ENCODE results near the gene SPARCL1. TPM values are rescaled to one million over a fixed set of nuclear protein-coding genes. Genes with fewer than 3 reads are reported as not detected.
A peak's percentile ranks its signal among the peaks of the same experiment; 100 is the strongest.
"Not testable (repeated sequence)": the region's sequence is repeated elsewhere in the genome, so short reads cannot be mapped to it uniquely, and the experiment has no call there.

SPARCL1 gene
- total and polyA plus RNA-seq, 9 of the 15 experiments (the other 6 are each of a cell fraction or from before 2014, with no cell fraction given) = 0.03 to 0.71 (median 0.05) TPM; not detected in 3

DNA sequence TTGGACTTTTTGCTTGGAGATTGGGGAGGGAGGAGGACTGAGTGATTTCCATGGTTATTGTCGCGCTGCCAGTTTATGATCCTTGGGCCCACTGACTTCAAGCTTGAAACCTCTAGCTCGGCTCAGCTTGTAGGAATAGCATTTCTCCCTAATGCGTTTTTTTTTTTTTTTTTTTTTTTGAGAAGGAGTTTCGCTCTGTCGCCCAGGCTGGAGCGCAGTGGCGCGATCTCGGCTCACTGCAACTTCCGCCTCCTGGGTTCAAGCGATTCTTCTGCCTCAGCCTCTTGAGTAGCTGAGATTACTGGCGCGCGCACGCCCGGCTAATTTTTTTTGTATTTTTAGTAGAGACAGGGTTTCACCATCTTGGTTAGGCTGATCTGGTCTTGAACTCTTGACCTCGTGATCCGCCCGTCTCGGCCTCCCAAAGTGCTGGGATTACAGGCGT lies 105.1 kb downstream of the SPARCL1 start:
- FAIRE-seq; in situ Hi-C loops (cut with MboI); intact Hi-C loops (cut with micrococcal nuclease); H3K9me1 ChIP-seq (ENCODE audit: control insufficient read depth, insufficient read depth, low read length); H2AFZ ChIP-seq (ENCODE audit: low read depth, low read length); DNase-seq (ENCODE audit: extremely low read depth in 1 of 4, low spot score in 3 of 4); BruUV-seq (replicated peaks); H3K9me3 ChIP-seq (replicated peaks; ENCODE audit: control insufficient read depth, insufficient read depth, low read depth, low read length); ATAC-seq; H3K27me3 ChIP-seq (ENCODE audit: control insufficient read depth in 2 of 2, insufficient read depth in 2 of 2, low read length in 2 of 2); H4K20me1 ChIP-seq (replicated peaks; ENCODE audit: control insufficient read depth, insufficient read depth, low read length); H3K36me3 ChIP-seq (ENCODE audit: control insufficient read depth, insufficient read depth, low read length): not testable (repeated sequence)
- ChIA-PET CTCF (ENCODE audit: low intra/inter-chr PET ratio) (interaction anchor here (2.0 kb wide), 1 partner anchor 48 kb away, joined by 10 read pairs; no protein-coding TSS in a partner anchor), POLR2A (interaction anchor here (1.1 kb wide), 1 partner anchor 33 kb away, joined by 4 read pairs; the partner anchor contains the start of gene HSD17B11)
- peaks cover 7 to 13% of the 10 kb centered on the region in 2 experiments; a peak in 4 of 5 replicates for H3K4me1 ChIP-seq (replicated peaks in 1 of 2; ENCODE audit: control insufficient read depth in 2 of 2, insufficient read depth in 2 of 2, low read length in 2 of 2)
- H3K27ac ChIP-seq (ENCODE audit: extremely low read depth, low read depth, low read length) = 0 out of 3 replicates have a peak overlapping the region, but pooled peaks have one; percentile 24
- H3K4me3 ChIP-seq = peak overlapping the region; percentile 56
- WGBS (ENCODE audit: insufficient coverage, low coverage, missing lambda C conversion rate) = 83% methylated on average over 14 of the region's 22 CpGs
- TF ChIP-seq, protein P1, sequence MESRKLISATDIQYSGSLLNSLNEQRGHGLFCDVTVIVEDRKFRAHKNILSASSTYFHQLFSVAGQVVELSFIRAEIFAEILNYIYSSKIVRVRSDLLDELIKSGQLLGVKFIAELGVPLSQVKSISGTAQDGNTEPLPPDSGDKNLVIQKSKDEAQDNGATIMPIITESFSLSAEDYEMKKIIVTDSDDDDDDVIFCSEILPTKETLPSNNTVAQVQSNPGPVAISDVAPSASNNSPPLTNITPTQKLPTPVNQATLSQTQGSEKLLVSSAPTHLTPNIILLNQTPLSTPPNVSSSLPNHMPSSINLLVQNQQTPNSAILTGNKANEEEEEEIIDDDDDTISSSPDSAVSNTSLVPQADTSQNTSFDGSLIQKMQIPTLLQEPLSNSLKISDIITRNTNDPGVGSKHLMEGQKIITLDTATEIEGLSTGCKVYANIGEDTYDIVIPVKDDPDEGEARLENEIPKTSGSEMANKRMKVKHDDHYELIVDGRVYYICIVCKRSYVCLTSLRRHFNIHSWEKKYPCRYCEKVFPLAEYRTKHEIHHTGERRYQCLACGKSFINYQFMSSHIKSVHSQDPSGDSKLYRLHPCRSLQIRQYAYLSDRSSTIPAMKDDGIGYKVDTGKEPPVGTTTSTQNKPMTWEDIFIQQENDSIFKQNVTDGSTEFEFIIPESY (CRISPR knock-in tag; IDR thresholded peaks at IDR 0.05) = peak; percentile 83
- TF ChIP-seq MLLT1 (IDR thresholded peaks at IDR 0.05) = peak in 1 of 2 experiments; percentile 72; a peak in 2 of 4 replicates
- H3K9ac ChIP-seq (ENCODE audit: insufficient read depth in 1 of 2, low read depth in 2 of 2, low read length in 2 of 2) = peak overlapping the region; percentile 77 to 81; a peak in 3 of 4 replicates
- H3K4me2 ChIP-seq (ENCODE audit: insufficient read depth, low read length) = peak overlapping the region; percentile 88
- H3K79me2 ChIP-seq (ENCODE audit: control insufficient read depth, insufficient read depth, low read length) = peaks cover 63% of the 10 kb centered on the region

Other genes with a start within 250 kb of the SPARCL1 start
- gene HSD17B13, start 206.5 kb downstream of the SPARCL1 start, total RNA-seq (2014; rRNA removed) = 0.05 and 0.08 TPM in 2 replicates
- gene HSD17B13, start 206.5 kb downstream of the SPARCL1 start, total RNA-seq (2014; rRNA removed; fragmentation: Illumina TruSeq; extraction: Trizol) = 0.29 and 0.35 TPM in 2 replicates
- 0.15 and 0.29 TPM in 2 replicates for gene HSD17B13, start 206.5 kb downstream of the SPARCL1 start, total RNA-seq (2015; rRNA removed; fragmentation: Illumina TruSeq; extraction: Trizol)
- 0.18 and 0.20 TPM in 2 replicates for gene HSD17B13, start 206.5 kb downstream of the SPARCL1 start, total RNA-seq (2021)
- gene HSD17B13, start 206.5 kb downstream of the SPARCL1 start, polyA plus RNA-seq (2011; rRNA removed) = 0.36 and 0.57 TPM in 2 replicates
- 0.14 and 0.31 TPM in 2 replicates for gene HSD17B13, start 206.5 kb downstream of the SPARCL1 start, polyA plus RNA-seq (2014; fragmentation: Illumina TruSeq; extraction: Trizol)
- gene HSD17B13, start 206.5 kb downstream of the SPARCL1 start, polyA plus RNA-seq (2014; fragmentation: Nextera tagmentation; extraction: Ambion mirVana) = under 1 TPM; 0.10 to 0.14 TPM
- 0.22 and 0.33 TPM in 2 replicates for gene HSD17B13, start 206.5 kb downstream of the SPARCL1 start, polyA plus RNA-seq (2014; rRNA removed)
- 26.0 and 33.6 TPM in 2 replicates for gene HSD17B11, start 138.2 kb downstream of the SPARCL1 start, total RNA-seq (2014; rRNA removed)
- gene HSD17B11, start 138.2 kb downstream of the SPARCL1 start, total RNA-seq (2014; rRNA removed; fragmentation: Illumina TruSeq; extraction: Trizol) = 81.0 and 99.3 TPM in 2 replicates
- gene HSD17B11, start 138.2 kb downstream of the SPARCL1 start, total RNA-seq (2015; rRNA removed; fragmentation: Illumina TruSeq; extraction: Trizol) = 60.8 and 73.9 TPM in 2 replicates
- 55.8 and 59.4 TPM in 2 replicates for gene HSD17B11, start 138.2 kb downstream of the SPARCL1 start, total RNA-seq (2021)
- gene HSD17B11, start 138.2 kb downstream of the SPARCL1 start, polyA plus RNA-seq (2011; rRNA removed) = 67.3 and 83.7 TPM in 2 replicates
- 64.0 and 85.1 TPM in 2 replicates for gene HSD17B11, start 138.2 kb downstream of the SPARCL1 start, polyA plus RNA-seq (2014; fragmentation: Illumina TruSeq; extraction: Trizol)
- gene HSD17B11, start 138.2 kb downstream of the SPARCL1 start, polyA plus RNA-seq (2014; fragmentation: Nextera tagmentation; extraction: Ambion mirVana) = 100 to 1,000 TPM; 106 to 108 TPM
- 43.2 and 52.0 TPM in 2 replicates for gene HSD17B11, start 138.2 kb downstream of the SPARCL1 start, polyA plus RNA-seq (2014; rRNA removed)
- gene NUDT9, start 106.8 kb downstream of the SPARCL1 start, total RNA-seq (2014; rRNA removed) = 15.9 and 17.7 TPM in 2 replicates
- gene NUDT9, start 106.8 kb downstream of the SPARCL1 start, total RNA-seq (2014; rRNA removed; fragmentation: Illumina TruSeq; extraction: Trizol) = 19.1 and 20.3 TPM in 2 replicates
- 19.9 and 20.8 TPM in 2 replicates for gene NUDT9, start 106.8 kb downstream of the SPARCL1 start, total RNA-seq (2015; rRNA removed; fragmentation: Illumina TruSeq; extraction: Trizol)
- 13.0 and 14.7 TPM in 2 replicates for gene NUDT9, start 106.8 kb downstream of the SPARCL1 start, total RNA-seq (2021)
- 16.0 and 19.1 TPM in 2 replicates for gene NUDT9, start 106.8 kb downstream of the SPARCL1 start, polyA plus RNA-seq (2011; rRNA removed)
- gene NUDT9, start 106.8 kb downstream of the SPARCL1 start, polyA plus RNA-seq (2014; fragmentation: Illumina TruSeq; extraction: Trizol) = 16.8 and 20.5 TPM in 2 replicates
- gene NUDT9, start 106.8 kb downstream of the SPARCL1 start, polyA plus RNA-seq (2014; fragmentation: Nextera tagmentation; extraction: Ambion mirVana) = 10 to 100 TPM in 1 of 2 experiments, 1 to 10 TPM in 1; 8.5 to 16.3 TPM
- gene NUDT9, start 106.8 kb downstream of the SPARCL1 start, polyA plus RNA-seq (2014; rRNA removed) = 18.0 and 23.0 TPM in 2 replicates
- gene DSPP, start 79.2 kb upstream of the SPARCL1 start, total RNA-seq (2014; rRNA removed) = not detected in 2 replicates
- gene DSPP, start 79.2 kb upstream of the SPARCL1 start, total RNA-seq (2014; rRNA removed; fragmentation: Illumina TruSeq; extraction: Trizol) = not detected in 2 replicates
- gene DSPP, start 79.2 kb upstream of the SPARCL1 start, total RNA-seq (2015; rRNA removed; fragmentation: Illumina TruSeq; extraction: Trizol) = not detected in 2 replicates
- gene DSPP, start 79.2 kb upstream of the SPARCL1 start, total RNA-seq (2021) = not detected in 2 replicates
- not detected in 2 replicates for gene DSPP, start 79.2 kb upstream of the SPARCL1 start, polyA plus RNA-seq (2011; rRNA removed)
- gene DSPP, start 79.2 kb upstream of the SPARCL1 start, polyA plus RNA-seq (2014; fragmentation: Illumina TruSeq; extraction: Trizol) = not detected in 2 replicates
- not detected for gene DSPP, start 79.2 kb upstream of the SPARCL1 start, polyA plus RNA-seq (2014; fragmentation: Nextera tagmentation; extraction: Ambion mirVana)
- not detected in 2 replicates for gene DSPP, start 79.2 kb upstream of the SPARCL1 start, polyA plus RNA-seq (2014; rRNA removed)
- not detected in 2 replicates for gene DMP1, start 120.9 kb upstream of the SPARCL1 start, total RNA-seq (2014; rRNA removed)
- gene DMP1, start 120.9 kb upstream of the SPARCL1 start, total RNA-seq (2014; rRNA removed; fragmentation: Illumina TruSeq; extraction: Trizol) = not detected in 2 replicates
- not detected in 2 replicates for gene DMP1, start 120.9 kb upstream of the SPARCL1 start, total RNA-seq (2015; rRNA removed; fragmentation: Illumina TruSeq; extraction: Trizol)
- gene DMP1, start 120.9 kb upstream of the SPARCL1 start, total RNA-seq (2021) = not detected in 2 replicates
- not detected in 2 replicates for gene DMP1, start 120.9 kb upstream of the SPARCL1 start, polyA plus RNA-seq (2011; rRNA removed)
- not detected in 2 replicates for gene DMP1, start 120.9 kb upstream of the SPARCL1 start, polyA plus RNA-seq (2014; fragmentation: Illumina TruSeq; extraction: Trizol)
- not detected for gene DMP1, start 120.9 kb upstream of the SPARCL1 start, polyA plus RNA-seq (2014; fragmentation: Nextera tagmentation; extraction: Ambion mirVana)
- gene DMP1, start 120.9 kb upstream of the SPARCL1 start, polyA plus RNA-seq (2014; rRNA removed) = not detected in 2 replicates

All from K562 (cell line).